ENCODE data around the gene PIERCE2. TPM values are rescaled to one million over a fixed set of nuclear protein-coding genes. Genes with fewer than 3 reads are reported as not detected.
"Not testable (repeated sequence)": the region's sequence is repeated elsewhere in the genome, so short reads cannot be mapped to it uniquely, and the experiment has no call there.

PIERCE2 gene
- total RNA-seq, 1 donor from 2014 or later, result 2.7 TPM

DNA sequence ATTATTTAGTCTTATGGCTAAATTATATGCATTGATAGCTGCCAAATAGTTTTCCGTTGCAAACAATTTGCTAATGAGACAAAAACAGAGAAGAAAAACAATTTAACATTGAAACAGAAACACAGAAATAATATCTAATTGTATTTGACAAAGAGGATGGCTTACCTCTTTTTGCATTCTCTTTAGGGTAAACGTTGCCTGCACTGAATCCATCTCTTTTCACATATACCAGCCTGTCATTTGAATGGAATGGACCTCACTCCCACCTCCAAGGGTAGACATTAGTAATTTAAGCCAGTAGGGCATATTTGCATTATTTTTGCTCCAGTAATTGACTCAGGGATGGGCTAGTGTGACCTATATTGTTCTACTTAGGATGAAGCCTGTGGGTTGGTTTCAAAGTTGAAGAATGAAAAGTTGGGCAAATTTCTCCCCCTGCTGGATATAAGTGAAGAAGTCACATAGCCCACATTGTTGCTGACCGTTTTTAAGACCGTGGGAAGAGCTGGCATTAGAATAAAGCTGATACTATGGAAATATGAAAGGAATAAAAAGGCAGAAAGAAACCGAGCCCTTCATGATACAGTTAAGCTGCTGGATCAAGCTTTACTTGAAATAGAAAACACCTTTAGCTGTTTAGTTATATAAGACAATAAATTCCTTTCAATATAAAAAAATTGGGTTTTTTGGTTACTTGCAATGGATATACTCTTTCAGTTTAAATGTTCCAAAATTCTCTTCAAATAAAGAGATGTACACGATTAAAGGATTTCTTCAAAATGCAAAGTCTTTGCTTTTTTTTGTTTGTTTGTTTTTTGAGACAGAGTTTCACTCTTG lies 26.9 kb downstream of the PIERCE2 start:
- H3K9me3 Mint-ChIP-seq, result peaks cover 2% of the 10 kb centered on the region
- no peak for DNase-seq (ENCODE audit: low read depth, low spot score)
- H3K4me1 Mint-ChIP-seq, result peaks cover 5% of the 10 kb centered on the region
- H3K36me3 Mint-ChIP-seq (ENCODE audit: low read depth), result peaks cover 2% of the 10 kb centered on the region
- no peaks in the 10 kb centered on the region for H3K27me3 Mint-ChIP-seq (ENCODE audit: low read depth)
- no peak overlapping the region for H3K4me3 Mint-ChIP-seq
- H3K27ac Mint-ChIP-seq (ENCODE audit: unreplicated experiment), result no peak overlapping the region
- TF ChIP-seq, protein P1, sequence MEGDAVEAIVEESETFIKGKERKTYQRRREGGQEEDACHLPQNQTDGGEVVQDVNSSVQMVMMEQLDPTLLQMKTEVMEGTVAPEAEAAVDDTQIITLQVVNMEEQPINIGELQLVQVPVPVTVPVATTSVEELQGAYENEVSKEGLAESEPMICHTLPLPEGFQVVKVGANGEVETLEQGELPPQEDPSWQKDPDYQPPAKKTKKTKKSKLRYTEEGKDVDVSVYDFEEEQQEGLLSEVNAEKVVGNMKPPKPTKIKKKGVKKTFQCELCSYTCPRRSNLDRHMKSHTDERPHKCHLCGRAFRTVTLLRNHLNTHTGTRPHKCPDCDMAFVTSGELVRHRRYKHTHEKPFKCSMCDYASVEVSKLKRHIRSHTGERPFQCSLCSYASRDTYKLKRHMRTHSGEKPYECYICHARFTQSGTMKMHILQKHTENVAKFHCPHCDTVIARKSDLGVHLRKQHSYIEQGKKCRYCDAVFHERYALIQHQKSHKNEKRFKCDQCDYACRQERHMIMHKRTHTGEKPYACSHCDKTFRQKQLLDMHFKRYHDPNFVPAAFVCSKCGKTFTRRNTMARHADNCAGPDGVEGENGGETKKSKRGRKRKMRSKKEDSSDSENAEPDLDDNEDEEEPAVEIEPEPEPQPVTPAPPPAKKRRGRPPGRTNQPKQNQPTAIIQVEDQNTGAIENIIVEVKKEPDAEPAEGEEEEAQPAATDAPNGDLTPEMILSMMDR (conservative IDR thresholded peaks at IDR 0.05), result peak; percentile 72

DNA sequence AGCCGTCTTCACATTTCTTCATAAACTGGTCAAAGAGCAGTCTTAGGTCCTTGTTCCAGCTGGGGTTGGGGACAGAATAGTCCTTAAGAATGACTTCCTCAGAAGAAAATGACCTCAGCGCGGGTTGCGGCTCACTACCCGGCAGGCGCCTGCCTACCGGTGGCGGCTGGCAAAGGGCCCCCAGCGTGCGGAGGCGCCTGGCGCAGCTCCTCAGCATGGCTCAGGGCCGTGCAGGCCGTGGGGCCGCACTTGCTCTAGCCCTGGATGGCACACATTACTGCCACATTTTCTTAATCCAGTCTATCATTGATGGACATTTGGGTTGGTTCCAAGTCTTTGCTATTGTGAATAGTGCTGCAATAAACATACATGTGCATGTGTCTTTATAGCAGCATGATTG lies 34.8 kb downstream of the PIERCE2 start:
- H3K4me3 Mint-ChIP-seq; DNase-seq (ENCODE audit: low read depth, low spot score); H3K27ac Mint-ChIP-seq (ENCODE audit: unreplicated experiment); H3K4me1 Mint-ChIP-seq; H3K27me3 Mint-ChIP-seq (ENCODE audit: low read depth); H3K9me3 Mint-ChIP-seq: not testable (repeated sequence)
- H3K36me3 Mint-ChIP-seq (ENCODE audit: low read depth), result peaks cover 23% of the 10 kb centered on the region

DNA sequence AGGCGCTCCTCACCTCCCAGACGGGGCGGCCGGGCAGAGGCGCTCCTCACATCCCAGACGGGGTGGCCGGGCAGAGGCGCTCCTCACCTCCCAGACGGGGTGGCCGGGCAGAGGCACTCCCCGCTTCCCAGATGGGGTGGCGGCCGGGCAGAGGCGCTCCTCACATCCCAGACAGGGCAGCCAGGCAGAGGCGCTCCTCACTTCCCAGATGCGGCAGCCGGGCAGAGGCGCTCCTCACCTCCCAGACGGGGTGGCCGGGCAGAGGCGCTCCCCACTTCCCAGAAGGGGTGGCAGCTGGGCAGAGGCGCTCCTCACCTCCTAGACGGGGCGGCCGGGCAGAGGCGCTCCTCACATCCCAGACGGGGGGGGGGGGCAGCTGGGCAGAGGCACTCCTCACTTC lies 37.6 kb downstream of the PIERCE2 start:
- not testable (repeated sequence) for H3K27me3 Mint-ChIP-seq (ENCODE audit: low read depth); H3K4me3 Mint-ChIP-seq; H3K27ac Mint-ChIP-seq (ENCODE audit: unreplicated experiment); H3K4me1 Mint-ChIP-seq; DNase-seq (ENCODE audit: low read depth, low spot score); H3K9me3 Mint-ChIP-seq
- peaks cover 27% of the 10 kb centered on the region for H3K36me3 Mint-ChIP-seq (ENCODE audit: low read depth)

DNA sequence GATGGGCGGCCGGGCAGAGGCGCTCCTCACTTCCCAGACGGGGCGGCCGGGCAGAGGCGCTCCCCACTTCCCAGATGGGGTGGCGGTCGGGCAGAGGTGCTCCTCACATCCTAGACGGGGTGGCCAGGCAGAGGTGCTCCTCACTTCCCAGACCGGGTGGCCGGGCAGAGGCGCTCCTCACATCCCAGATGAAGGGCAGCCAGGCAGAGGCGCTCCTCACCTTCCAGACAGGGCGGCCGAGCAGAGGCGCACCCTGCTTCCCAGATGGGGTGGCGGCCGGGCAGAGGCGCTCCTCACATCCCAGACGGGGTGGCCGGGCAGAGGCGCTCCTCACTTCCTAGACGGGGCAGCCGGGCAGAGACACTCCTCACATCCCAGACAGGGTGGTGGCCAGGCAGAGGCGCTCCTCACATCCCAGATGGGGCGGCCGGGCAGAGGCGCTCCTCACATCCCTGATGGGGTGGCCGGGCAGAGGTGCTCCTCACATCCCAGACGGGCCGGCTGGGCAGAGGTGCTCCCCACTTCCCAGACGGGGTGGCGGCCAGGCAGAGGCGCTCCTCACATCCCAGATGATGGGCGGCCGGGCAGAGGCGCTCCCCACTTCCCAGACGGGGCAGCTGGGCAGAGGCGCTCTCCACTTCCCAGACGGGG lies 38.2 kb downstream of the PIERCE2 start:
- not testable (repeated sequence) for H3K27ac Mint-ChIP-seq (ENCODE audit: unreplicated experiment); H3K9me3 Mint-ChIP-seq; H3K4me1 Mint-ChIP-seq; DNase-seq (ENCODE audit: low read depth, low spot score); H3K27me3 Mint-ChIP-seq (ENCODE audit: low read depth); H3K4me3 Mint-ChIP-seq
- peaks cover 31% of the 10 kb centered on the region for H3K36me3 Mint-ChIP-seq (ENCODE audit: low read depth)

DNA sequence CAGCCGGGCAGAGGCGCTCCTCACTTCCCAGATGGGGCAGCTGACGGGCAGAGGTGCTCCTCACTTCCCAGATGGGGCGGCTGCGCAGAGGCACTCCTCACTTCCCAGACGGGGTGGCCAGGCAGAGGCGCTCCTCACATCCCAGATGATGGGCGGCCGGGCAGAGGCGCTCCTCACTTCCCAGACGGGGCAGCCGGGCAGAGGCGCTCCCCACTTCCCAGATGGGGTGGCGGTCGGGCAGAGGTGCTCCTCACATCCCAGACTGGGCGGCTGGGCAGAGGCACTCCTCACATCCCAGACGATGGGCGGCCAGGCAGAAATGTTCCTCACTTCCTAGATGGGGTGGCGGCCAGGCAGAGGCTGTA lies 38.7 kb downstream of the PIERCE2 start:
- not testable (repeated sequence) for H3K27me3 Mint-ChIP-seq (ENCODE audit: low read depth)
- H3K36me3 Mint-ChIP-seq (ENCODE audit: low read depth), result peaks cover 31% of the 10 kb centered on the region

DNA sequence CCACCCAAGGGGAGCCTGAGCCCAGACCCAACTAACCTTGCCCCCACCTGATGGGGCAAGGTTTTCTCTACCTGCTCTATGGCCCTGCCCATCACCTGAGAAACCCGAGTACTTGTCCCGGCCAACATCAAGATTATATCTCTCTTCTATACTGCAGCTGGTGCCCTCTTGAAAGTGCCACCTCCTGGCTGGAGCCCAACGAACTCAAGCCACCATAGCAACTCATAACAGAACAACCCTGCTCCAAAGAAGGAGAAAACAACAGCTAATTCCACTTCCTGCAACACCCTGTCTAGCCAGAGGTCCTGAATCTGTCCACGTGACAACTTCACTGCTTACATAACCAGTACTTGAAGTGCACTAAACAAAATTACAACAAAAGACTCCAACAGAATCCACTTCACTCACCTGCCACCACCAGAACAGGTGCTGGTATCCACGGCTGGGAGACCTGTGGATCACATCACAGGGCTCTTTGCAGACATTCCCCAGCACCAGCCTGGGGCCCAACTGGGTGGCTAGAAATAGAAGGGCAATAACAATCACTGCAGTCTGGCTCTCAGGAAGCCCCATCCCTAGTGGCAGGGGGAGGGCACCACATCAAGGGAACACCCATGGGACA lies 49.2 kb downstream of the PIERCE2 start:
- H3K27me3 Mint-ChIP-seq (ENCODE audit: low read depth), result no peaks in the 10 kb centered on the region
- DNase-seq (ENCODE audit: low read depth, low spot score), result no peak
- no peak overlapping the region for H3K27ac Mint-ChIP-seq (ENCODE audit: unreplicated experiment)
- H3K36me3 Mint-ChIP-seq (ENCODE audit: low read depth), result peaks cover 38% of the 10 kb centered on the region
- peaks cover 12% of the 10 kb centered on the region for H3K9me3 Mint-ChIP-seq
- TF ChIP-seq, protein P1 (conservative IDR thresholded peaks at IDR 0.05), result no peak
- H3K4me1 Mint-ChIP-seq, result no peaks in the 10 kb centered on the region
- H3K4me3 Mint-ChIP-seq, result no peak overlapping the region

More for the DNA sequence above, 38.7 kb downstream of the PIERCE2 start:
- not testable (repeated sequence) for H3K4me1 Mint-ChIP-seq; H3K9me3 Mint-ChIP-seq; H3K4me3 Mint-ChIP-seq; H3K27ac Mint-ChIP-seq (ENCODE audit: unreplicated experiment); DNase-seq (ENCODE audit: low read depth, low spot score)

DNA sequence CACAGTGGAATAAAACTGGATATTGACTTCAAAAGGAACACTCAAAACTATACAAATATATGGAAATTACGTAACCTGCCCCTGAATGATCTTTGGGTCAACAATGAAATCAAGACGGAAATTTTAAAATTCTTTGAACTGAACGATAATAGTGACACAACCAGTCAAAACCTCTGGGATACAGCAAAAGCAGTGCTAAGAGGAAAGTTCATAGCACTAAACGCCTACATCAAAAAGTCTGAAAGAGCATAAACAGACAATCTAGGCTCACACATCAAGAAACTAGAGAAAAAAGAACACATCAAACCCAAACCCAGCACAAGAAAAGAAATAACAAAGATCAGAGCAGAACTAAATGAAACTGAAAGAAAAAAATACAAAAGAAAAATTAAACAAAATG lies 53.2 kb downstream of the PIERCE2 start:
- DNase-seq (ENCODE audit: low read depth, low spot score), result no peak
- Mint-ChIP-seq H3K36me3 (ENCODE audit: low read depth) (peaks cover 54% of the 10 kb centered on the region), H3K9me3 (peaks cover 22% of the 10 kb centered on the region), H3K27me3 (ENCODE audit: low read depth) (no peaks in the 10 kb centered on the region), H3K4me3 (no peak overlapping the region), H3K27ac (ENCODE audit: unreplicated experiment) (no peak overlapping the region), H3K4me1 (no peaks in the 10 kb centered on the region)
- TF ChIP-seq, protein P1 (conservative IDR thresholded peaks at IDR 0.05), result no peak

Data from neural crest cell (in vitro differentiated cells).